Hindlimb muscle (tissue), 1 donor: Measurements from ENCODE around the gene ATP9A. TPM values are rescaled to one million over a fixed set of nuclear protein-coding genes. Genes with fewer than 3 reads are reported as not detected.
"Not testable (repeated sequence)": the region's sequence is repeated elsewhere in the genome, so short reads cannot be mapped to it uniquely, and the experiment has no call there.

Experiments used
- DNase-seq: peaks from one replicate; pipeline ENCODE4 v3.0.0-alpha.2; 2013
- polyA plus RNA-seq: library from polyadenylated mRNA; unstranded; fragments of 120-200 nt; gene quantifications from one replicate; pipeline ENCODE4 v1.2.1, GENCODE V29; 2013; ENCODE audit not compliant: insufficient read length

The ATP9A gene
- polyA plus RNA-seq, 1 donor = 80.0 TPM

GRCh38 chr20:51752343-51752951 lies 15.7 kb downstream of the ATP9A start:
- DNase-seq = no peak

GRCh38 chr20:51750770-51751388 lies 17.3 kb downstream of the ATP9A start:
- DNase-seq = no peak

- DNase-seq = no peak
Measured at GRCh38 chr20:51750037-51750769, 18.0 kb downstream of the ATP9A start.

- DNase-seq = no peak
Measured at GRCh38 chr20:51749674-51750036, 18.5 kb downstream of the ATP9A start.

- DNase-seq = no peak
Measured at GRCh38 chr20:51747182-51747911, 20.8 kb downstream of the ATP9A start.

- DNase-seq = no peak
Measured at GRCh38 chr20:51745804-51746203, 22.4 kb downstream of the ATP9A start.

GRCh38 chr20:51740838-51741237 lies 27.4 kb downstream of the ATP9A start:
- DNase-seq = no peak

GRCh38 chr20:51740308-51740707 lies 27.9 kb downstream of the ATP9A start:
- DNase-seq = not testable (repeated sequence)

GRCh38 chr20:51739722-51740249 lies 28.4 kb downstream of the ATP9A start:
- no peak for DNase-seq

GRCh38 chr20:51738877-51739447 lies 29.2 kb downstream of the ATP9A start:
- no peak for DNase-seq

- not testable (repeated sequence) for DNase-seq
Measured at GRCh38 chr20:51738261-51738660, 29.9 kb downstream of the ATP9A start.

- DNase-seq = no peak
Measured at GRCh38 chr20:51736947-51737346, 31.2 kb downstream of the ATP9A start.

- no peak for DNase-seq
Measured at GRCh38 chr20:51735728-51736600, 32.2 kb downstream of the ATP9A start.

GRCh38 chr20:51734876-51735720 lies 33.1 kb downstream of the ATP9A start:
- DNase-seq = no peak

GRCh38 chr20:51733070-51733469 lies 35.1 kb downstream of the ATP9A start:
- no peak for DNase-seq

GRCh38 chr20:51732096-51732791 lies 35.9 kb downstream of the ATP9A start:
- peak; percentile 71 for DNase-seq

GRCh38 chr20:51731731-51732095 lies 36.5 kb downstream of the ATP9A start:
- DNase-seq = peak; percentile 70

- no peak for DNase-seq
Measured at GRCh38 chr20:51729771-51730170, 38.4 kb downstream of the ATP9A start.

GRCh38 chr20:51728737-51729136 lies 39.5 kb downstream of the ATP9A start:
- DNase-seq = no peak

GRCh38 chr20:51727872-51728271 lies 40.3 kb downstream of the ATP9A start:
- DNase-seq = no peak
